Right cardiac atrium (tissue), 5 donors: ENCODE results near the gene EEF1AKMT2. TPM values are rescaled to one million over a fixed set of nuclear protein-coding genes. Genes with fewer than 3 reads are reported as not detected.
A peak's percentile ranks its signal among the peaks of the same experiment; 100 is the strongest.
"Not testable (repeated sequence)": the region's sequence is repeated elsewhere in the genome, so short reads cannot be mapped to it uniquely, and the experiment has no call there.

ENCODE experiments used
- ATAC-seq, 2 donors: fragments of 200-7000 bp; cut with Tn5 transposase; one replicate each; pipeline versions ENCODE4 v1.8.0 to v1.9.1; 2020; ENCODE audit warnings: moderate library complexity in 2 of 2, mild to moderate bottlenecking in 1 of 2
- DNase-seq, 3 donors: peaks; one replicate each; pipeline ENCODE4 v3.0.0-alpha.2; 2020
- H3K27ac ChIP-seq: one replicate; pipeline ENCODE4 v1.5.1; 2013; ENCODE audit warnings: mild to moderate bottlenecking, low read length, control low read depth, moderate library complexity
- H3K27me3 ChIP-seq: one replicate; pipeline ENCODE4 v1.6.1; 2013; ENCODE audit not compliant: control insufficient read depth, insufficient read depth
- H3K4me1 ChIP-seq: one replicate; pipeline ENCODE4 v1.6.1; 2013; ENCODE audit warnings: low read length; ENCODE audit not compliant: control insufficient read depth, insufficient read depth
- H3K4me3 ChIP-seq: one replicate; pipeline ENCODE4 v1.5.1; 2013; ENCODE audit warnings: low read length, control low read depth
- H3K9me3 ChIP-seq: one replicate; pipeline ENCODE4 v1.6.1; 2013; ENCODE audit warnings: low read length; ENCODE audit not compliant: control insufficient read depth
- WGBS: extraction: QIAGEN DNeasy Blood & Tissue Kit; methylation state at CpG from one replicate; pipeline ENCODE4 v1.1.7; 2013; 5-methylcytosine and 5-hydroxymethylcytosine counted together
- intact Hi-C, 4 donors: fragments of 100-400 bp; cut with DNase I; formaldehyde crosslinking; loops; one replicate each; pipeline versions ENCODE4 v1.11.0 to v1.14.0; 2022 to 2023
- polyA plus RNA-seq: library from polyadenylated mRNA; stranded (reverse); fragments of 200-250 nt; gene quantifications from one replicate; pipeline ENCODE4 v1.2.3, GENCODE V29; 2013
- total RNA-seq, 4 donors: library from RNA; stranded (reverse); fragmentation: NEBNext Ultra II Directional; extraction: Animal tissue kit (Norgen Biotek cat#: 25700); gene quantifications; one replicate each; pipeline ENCODE4 v1.2.1, GENCODE V29; 2021
- donor health status: healthy with polysubstance abuse.
- donor health status: DM: no; HTN: yes; CAD: no.
- donor health status: DM: no; HTN: no; CAD: no.
- donor health status: DM: no; HTN: yes; CAD: no; lungs with severe emphysema.
- donor health status: DM: yes; HTN: yes; CAD: no.

EEF1AKMT2 gene
- total and polyA plus RNA-seq, 5 donors: 8.9 to 14.5 (median 11.5) TPM

- Histone ChIP-seq H3K4me1 (no peaks in the 10 kb centered on the region), H3K4me3 (no peak overlapping the region), H3K9me3 (no peaks in the 10 kb centered on the region), H3K27ac (no peak overlapping the region), H3K27me3 (no peaks in the 10 kb centered on the region)
- intact Hi-C loops: loop anchor here in 3 of 4 donors (5.0 to 10.0 kb wide), 2 partner anchors 287 to 289 kb away; no protein-coding TSS in a partner anchor
- DNase-seq: no peak
- 87% methylated on average over 4 of the region's 4 CpGs for WGBS
- no peak for ATAC-seq
These were observed 29.8 kb upstream of the EEF1AKMT2 start for GRCh38 chr10:124821520-124821919.

DNA sequence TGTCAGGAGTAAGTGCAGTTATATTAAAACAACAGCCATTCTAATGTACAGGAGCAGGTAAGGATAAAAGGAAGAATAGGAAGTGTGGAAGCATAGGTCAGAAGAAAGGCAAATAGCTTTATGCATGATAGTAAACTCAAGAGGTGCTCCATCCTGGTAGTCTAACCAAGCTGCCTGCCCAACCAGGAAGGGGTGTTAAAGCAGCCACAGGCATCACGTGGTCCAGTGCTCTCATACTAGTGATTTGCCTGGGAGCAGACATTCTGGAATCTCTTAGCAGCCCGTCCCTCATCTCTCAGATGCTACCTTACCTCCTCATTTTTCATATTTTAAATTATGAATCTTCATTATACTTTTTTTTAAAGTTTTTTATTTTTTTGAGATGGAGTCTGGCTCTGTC, 28.4 kb upstream of the EEF1AKMT2 start:
- intact Hi-C loops: loop anchor here in 3 of 4 donors (5.0 to 10.0 kb wide), 2 partner anchors 285 to 288 kb away; no protein-coding TSS in a partner anchor

DNA sequence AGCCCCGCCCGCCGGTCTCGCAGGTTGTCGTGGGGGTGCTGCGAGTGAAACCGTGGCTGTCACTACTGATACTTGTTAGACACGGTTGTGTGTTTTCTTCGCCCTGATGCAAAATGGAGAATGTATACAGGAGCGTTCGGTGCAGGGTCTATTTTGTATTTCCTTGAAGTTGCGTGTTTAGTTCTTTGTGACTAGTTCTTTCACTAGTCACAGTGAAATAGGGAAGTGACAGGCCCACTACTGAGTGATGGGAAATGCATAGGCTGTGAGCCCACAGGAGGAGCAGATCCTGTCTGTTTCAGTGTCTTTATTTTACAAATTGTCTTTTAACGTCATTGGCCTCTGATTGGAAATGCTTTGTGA, 10.6 kb upstream of the EEF1AKMT2 start:
- DNase-seq (no peak), ATAC-seq (no peak)
- no peak overlapping the region for H3K27ac ChIP-seq
- H3K4me1 ChIP-seq: no peaks in the 10 kb centered on the region
- under 1% methylated on average over 13 of the region's 13 CpGs for WGBS
- H3K4me3 ChIP-seq: peak overlapping the region; percentile 95
- no peaks in the 10 kb centered on the region for H3K9me3 ChIP-seq
- no peaks in the 10 kb centered on the region for H3K27me3 ChIP-seq
- intact Hi-C loops: no loop called here

More for the DNA sequence above, 28.4 kb upstream of the EEF1AKMT2 start:
- no peaks in the 10 kb centered on the region for H3K4me1 ChIP-seq
- H3K4me3 ChIP-seq: no peak overlapping the region
- DNase-seq (no peak), ATAC-seq (no peak)
- no peaks in the 10 kb centered on the region for H3K27me3 ChIP-seq
- 94% methylated on average over 2 of the region's 2 CpGs for WGBS
- no peak overlapping the region for H3K27ac ChIP-seq
- no peaks in the 10 kb centered on the region for H3K9me3 ChIP-seq

DNA sequence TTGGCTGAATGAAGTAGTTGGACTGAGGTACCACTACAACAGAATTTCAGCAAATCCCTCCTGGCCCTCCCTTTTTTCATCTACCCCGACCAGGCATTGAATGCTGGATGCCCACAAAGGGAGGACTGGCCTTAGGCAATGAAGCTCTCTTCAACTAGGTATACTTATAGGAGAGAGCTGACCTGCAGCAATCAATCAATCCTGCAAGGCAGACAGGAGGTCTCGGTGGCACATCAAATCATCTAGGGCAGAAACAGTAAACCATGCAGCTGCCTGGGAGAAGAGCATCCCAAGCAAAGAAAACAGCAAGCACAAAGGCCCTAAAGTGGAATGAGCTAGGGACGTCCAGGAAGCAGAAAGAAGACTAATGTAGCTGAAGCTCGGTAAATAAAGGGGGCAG, 7.5 kb upstream of the EEF1AKMT2 start:
- no peak overlapping the region for H3K27ac ChIP-seq
- H3K4me1 ChIP-seq: no peaks in the 10 kb centered on the region
- no peak overlapping the region for H3K4me3 ChIP-seq
- no peak for ATAC-seq
- 74% methylated on average over 4 of the region's 4 CpGs for WGBS
- H3K9me3 ChIP-seq: no peaks in the 10 kb centered on the region
- intact Hi-C loops: no loop called here
- no peak for DNase-seq
- no peaks in the 10 kb centered on the region for H3K27me3 ChIP-seq

DNA sequence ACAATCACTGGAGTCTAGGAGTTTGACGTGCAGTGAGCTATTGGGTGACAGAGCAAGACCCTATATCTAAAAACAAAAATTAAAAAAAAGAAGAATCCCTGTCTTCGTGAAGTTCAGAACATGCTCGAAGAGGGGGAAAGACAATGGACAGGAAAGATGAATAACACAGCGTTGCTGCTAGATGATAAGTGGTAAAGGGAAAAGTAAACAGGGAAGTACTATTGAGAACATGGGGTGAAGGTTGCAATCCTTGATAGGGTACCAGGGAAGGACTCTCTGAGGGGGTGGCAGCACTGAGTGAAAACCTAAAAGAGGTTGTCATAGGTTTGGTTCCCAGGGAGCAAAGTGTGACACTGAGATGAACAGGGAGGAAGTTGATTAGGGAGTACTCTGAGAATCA, 7.1 kb upstream of the EEF1AKMT2 start:
- 65% methylated on average over 4 of the region's 4 CpGs for WGBS
- no peak for ATAC-seq

DNA sequence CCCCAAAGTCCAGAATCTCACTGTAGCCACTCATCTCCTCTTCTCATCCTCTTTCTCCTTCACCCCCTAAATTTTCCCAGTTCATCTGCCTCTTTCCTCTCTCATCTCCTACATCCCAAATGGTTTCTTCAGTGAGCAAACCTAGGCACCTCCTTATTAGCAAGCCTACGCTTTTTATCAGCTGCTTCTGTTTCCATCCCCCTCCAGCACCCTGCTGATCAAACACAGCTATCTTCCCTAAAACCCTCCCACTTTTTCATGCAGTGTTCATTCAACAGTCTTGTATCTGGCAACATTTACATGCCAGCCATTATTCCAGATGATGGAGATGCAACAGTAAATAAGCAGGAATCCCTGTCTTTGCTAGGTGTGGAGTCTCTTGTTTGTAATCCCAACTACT, 6.7 kb upstream of the EEF1AKMT2 start:
- intact Hi-C loops: no loop called here
- no peaks in the 10 kb centered on the region for H3K9me3 ChIP-seq
- H3K27ac ChIP-seq: no peak overlapping the region
- ATAC-seq: no peak
- H3K4me3 ChIP-seq: no peak overlapping the region
- H3K27me3 ChIP-seq: no peaks in the 10 kb centered on the region
- DNase-seq: no peak
- H3K4me1 ChIP-seq: no peaks in the 10 kb centered on the region
- WGBS: 72% methylated on average over 1 of the region's 1 CpG

More for the DNA sequence above, 7.1 kb upstream of the EEF1AKMT2 start:
- DNase-seq: no peak
- intact Hi-C loops: no loop called here
- Histone ChIP-seq H3K27ac (no peak overlapping the region), H3K9me3 (no peaks in the 10 kb centered on the region), H3K27me3 (no peaks in the 10 kb centered on the region), H3K4me3 (no peak overlapping the region), H3K4me1 (no peaks in the 10 kb centered on the region)

- Histone ChIP-seq H3K4me3 (no peak overlapping the region), H3K27ac (no peak overlapping the region), H3K27me3 (no peaks in the 10 kb centered on the region), H3K9me3 (no peaks in the 10 kb centered on the region), H3K4me1 (no peaks in the 10 kb centered on the region)
- DNase-seq (no peak), ATAC-seq (no peak)
- intact Hi-C loops: no loop called here
- 97% methylated on average over 11 of the region's 11 CpGs for WGBS
These were observed 1.3 kb upstream of the EEF1AKMT2 start for GRCh38 chr10:124792998-124793352.

GRCh38 chr10:124782900-124783299, 8.8 kb downstream of the EEF1AKMT2 start:
- DNase-seq, intact Hi-C loops, H3K9me3 ChIP-seq, H3K4me3 ChIP-seq, H3K27me3 ChIP-seq, ATAC-seq, H3K4me1 ChIP-seq, H3K27ac ChIP-seq: not testable (repeated sequence)
- 100% methylated on average over 1 of the region's 1 CpG for WGBS

DNA sequence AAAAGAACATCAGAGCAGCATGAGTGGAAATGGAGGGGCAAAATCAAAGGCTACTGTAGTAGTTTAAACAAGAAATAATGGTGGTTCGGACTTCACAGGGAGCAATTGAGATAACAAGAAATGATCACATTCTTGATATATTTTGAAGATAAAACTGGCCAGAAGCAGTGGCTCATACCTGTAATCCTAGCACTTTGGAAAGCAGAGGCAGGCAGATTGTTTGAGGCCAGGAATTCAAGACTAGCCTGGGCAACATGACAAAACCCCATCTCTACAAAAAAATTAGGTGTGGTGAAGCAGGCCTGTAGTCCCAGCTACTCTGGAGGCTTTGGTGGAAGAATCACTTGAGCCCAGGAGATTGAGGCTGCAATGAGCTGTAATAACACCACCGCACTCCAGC, 22.9 kb downstream of the EEF1AKMT2 start:
- DNase-seq (no peak), ATAC-seq (no peak)
- H3K27me3 ChIP-seq: no peaks in the 10 kb centered on the region
- no peak overlapping the region for H3K4me3 ChIP-seq
- no peaks in the 10 kb centered on the region for H3K4me1 ChIP-seq
- intact Hi-C loops: no loop called here
- WGBS: 98% methylated on average over 2 of the region's 2 CpGs
- H3K9me3 ChIP-seq: no peaks in the 10 kb centered on the region
- H3K27ac ChIP-seq: no peak overlapping the region

GRCh38 chr10:124765256-124765655, 26.4 kb downstream of the EEF1AKMT2 start:
- H3K27me3 ChIP-seq: no peaks in the 10 kb centered on the region
- intact Hi-C loops: no loop called here
- H3K4me3 ChIP-seq: no peak overlapping the region
- 75% methylated on average over 2 of the region's 2 CpGs for WGBS
- DNase-seq (no peak), ATAC-seq (no peak)
- no peaks in the 10 kb centered on the region for H3K9me3 ChIP-seq
- H3K27ac ChIP-seq: no peak overlapping the region
- H3K4me1 ChIP-seq: no peaks in the 10 kb centered on the region

GRCh38 chr10:124763267-124763666, 28.4 kb downstream of the EEF1AKMT2 start:
- ATAC-seq (no peak), DNase-seq (no peak)
- no peaks in the 10 kb centered on the region for H3K27me3 ChIP-seq
- H3K27ac ChIP-seq: no peak overlapping the region
- 91% methylated on average over 1 of the region's 1 CpG for WGBS
- no peaks in the 10 kb centered on the region for H3K9me3 ChIP-seq
- H3K4me1 ChIP-seq: no peaks in the 10 kb centered on the region
- intact Hi-C loops: no loop called here
- H3K4me3 ChIP-seq: no peak overlapping the region

GRCh38 chr10:124762281-124762680, 29.4 kb downstream of the EEF1AKMT2 start:
- no peaks in the 10 kb centered on the region for H3K4me1 ChIP-seq
- no peak for ATAC-seq
- H3K27ac ChIP-seq: no peak overlapping the region
- no peak overlapping the region for H3K4me3 ChIP-seq
- intact Hi-C loops: no loop called here
- 89% methylated on average over 5 of the region's 5 CpGs for WGBS
- no peaks in the 10 kb centered on the region for H3K27me3 ChIP-seq
- no peaks in the 10 kb centered on the region for H3K9me3 ChIP-seq
- DNase-seq: no peak
